GM19438 (cell line): ENCODE measurements around the gene UBXN11.
A peak's percentile ranks its signal among the peaks of the same experiment; 100 is the strongest.

ENCODE experiments used
- ATAC-seq: cut with Tn5 transposase; IDR thresholded peaks from one replicate; pipeline ENCODE4 v1.9.1; 2021; ENCODE audit warnings: low read depth; ENCODE audit not compliant: unreplicated experiment

UBXN11 gene

DNA sequence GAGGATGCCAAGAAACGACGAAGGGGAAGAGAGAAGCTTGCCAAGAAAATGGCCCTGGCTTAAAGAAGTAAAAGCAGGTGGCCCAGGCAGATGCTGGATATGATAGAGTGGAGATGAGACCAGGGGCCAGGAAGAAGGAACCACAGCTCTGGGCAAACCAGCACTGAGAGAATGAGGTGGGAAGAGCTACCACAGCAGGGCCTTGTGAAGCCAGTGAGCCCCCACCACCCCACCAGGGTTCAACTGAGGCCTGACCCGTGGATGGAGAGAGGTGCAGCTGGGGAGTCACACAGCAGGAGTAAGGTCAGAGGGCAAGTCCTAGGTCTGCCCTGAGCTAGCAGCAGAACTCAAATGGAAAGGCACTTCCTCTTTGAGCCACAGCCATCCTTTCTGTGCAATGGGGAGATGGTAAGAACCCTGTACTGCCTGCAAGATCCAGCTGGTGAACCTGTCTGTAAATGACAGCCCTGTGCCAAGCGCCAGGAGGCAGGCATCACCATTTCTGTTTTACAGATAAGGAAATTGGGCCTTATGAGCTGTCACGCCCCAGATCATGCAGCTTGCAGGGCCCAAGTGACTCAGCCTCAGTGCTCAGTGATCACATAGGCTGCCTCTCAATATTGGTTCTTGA lies 18.0 kb downstream of the UBXN11 start:
- no peak for ATAC-seq

GRCh38 chr1:26287811-26288210 lies 18.6 kb downstream of the UBXN11 start:
- no peak for ATAC-seq

GRCh38 chr1:26287033-26287711 lies 19.3 kb downstream of the UBXN11 start:
- peak; percentile 40 for ATAC-seq

DNA sequence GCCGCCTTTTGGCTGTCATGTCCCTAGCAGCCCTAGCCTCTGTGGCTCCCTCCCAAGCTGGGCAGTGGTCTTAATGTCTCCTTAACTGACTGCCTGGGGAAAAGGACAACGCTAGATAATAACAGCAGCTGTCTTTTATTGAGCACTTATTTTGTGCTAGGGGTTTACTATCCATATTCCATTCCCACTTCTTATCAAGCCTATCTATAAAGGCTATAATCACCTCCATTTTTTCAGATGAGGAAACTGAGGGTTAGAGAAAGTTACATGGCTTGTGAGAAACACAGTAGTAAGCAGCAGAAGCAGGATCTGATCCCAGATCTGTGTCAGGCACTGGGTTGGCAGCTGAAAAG lies 20.4 kb downstream of the UBXN11 start:
- ATAC-seq, result no peak

DNA sequence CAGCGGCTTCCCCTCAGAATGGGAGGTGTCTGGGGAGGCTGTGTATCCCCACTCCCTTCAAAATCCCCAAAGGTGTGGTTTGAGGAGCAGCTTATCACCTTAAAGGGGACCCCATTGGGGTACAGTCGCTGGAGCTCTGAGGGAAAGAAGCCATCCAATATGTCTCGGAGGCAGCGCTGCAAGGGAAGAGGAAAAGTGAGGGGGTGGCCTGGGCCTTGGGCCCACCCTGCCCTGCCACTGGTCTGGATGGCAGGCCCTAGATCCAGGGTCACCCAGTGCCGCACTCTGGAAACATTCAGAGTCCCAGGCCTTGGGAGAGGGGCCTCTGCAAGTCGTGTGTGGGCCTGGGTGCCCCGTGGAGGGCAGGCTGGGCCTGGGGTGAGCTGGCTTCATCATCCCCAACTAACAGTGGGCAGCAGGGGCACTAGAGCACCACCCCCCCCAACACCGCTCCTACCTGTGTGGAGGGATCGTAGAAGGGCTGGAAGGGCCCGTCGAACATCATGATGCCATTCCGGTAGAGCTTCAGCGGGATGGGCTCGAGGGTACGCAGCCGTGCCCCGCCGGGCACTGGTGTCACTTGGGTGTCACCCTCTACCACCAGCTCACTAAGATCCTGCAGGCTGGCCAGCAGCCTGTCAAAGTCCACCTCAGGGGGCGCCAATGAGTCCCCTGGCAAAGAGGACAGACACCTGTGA lies 20.9 kb downstream of the UBXN11 start:
- ATAC-seq, result no peak

- no peak for ATAC-seq
Measured at GRCh38 chr1:26284597-26285347, 21.7 kb downstream of the UBXN11 start.

DNA sequence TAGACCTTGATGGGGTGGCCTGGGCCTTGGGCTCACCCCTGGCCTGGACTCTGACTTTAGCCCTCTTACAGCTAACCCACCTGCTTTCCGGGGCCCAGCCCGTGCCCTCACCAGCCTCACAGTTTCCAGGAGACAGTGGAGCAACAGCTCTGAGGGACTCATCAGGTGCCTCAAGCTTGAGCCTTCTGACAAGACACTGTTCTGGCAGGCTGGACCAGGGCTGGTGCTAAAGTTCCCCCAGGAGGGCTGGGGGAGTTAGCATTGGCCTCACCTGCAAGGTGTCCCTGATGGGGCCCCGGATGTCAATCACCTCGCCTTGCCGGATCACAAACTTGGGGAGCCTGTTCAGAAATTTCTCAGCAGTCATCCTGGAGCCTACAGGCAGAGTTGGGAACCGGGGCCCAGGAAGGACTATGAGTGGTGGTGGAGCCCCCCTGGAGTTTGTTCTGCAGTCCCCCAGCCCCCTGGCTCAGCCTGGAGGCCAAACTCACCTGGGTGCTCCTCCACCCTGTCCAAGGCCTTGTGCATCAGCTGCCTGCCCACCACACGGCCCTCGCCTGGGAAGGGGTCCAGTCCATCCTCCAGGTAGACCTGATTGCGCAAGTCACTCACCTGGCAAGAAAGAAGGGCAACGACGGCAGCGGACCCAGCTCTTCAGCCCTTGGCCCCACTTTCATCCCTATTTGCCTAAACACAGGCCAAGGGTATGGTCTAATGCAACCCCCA lies 22.4 kb downstream of the UBXN11 start:
- ATAC-seq, result no peak

- no peak for ATAC-seq
Measured at GRCh38 chr1:26283279-26283853, 23.1 kb downstream of the UBXN11 start.

DNA sequence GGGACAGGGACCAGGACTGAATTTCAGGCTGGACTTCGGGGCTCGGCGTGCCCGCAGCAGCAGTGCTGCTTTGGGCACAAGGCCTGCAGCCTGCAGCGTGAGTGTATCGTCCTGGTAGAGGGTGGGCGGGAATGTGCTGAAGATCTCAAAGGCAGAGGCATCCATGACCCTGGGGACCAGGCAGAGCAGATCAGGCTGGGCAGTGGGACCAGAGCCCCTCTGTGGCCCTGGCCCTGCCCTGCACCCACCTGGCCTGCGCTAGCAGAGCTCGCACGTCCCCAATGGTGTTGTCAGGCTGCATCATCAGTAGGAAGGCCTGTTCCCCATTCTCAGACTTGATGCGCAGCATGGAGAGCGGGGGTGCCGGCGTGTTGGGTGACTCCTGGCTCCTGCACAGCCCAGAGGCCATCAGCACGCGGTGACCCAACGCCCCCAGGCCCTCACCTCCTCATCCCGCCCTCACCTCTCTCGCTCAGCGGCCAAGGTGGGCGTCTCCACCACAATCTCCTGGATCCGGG lies 24.0 kb downstream of the UBXN11 start:
- ATAC-seq, result no peak

GRCh38 chr1:26281971-26282370 lies 24.5 kb downstream of the UBXN11 start:
- no peak for ATAC-seq

DNA sequence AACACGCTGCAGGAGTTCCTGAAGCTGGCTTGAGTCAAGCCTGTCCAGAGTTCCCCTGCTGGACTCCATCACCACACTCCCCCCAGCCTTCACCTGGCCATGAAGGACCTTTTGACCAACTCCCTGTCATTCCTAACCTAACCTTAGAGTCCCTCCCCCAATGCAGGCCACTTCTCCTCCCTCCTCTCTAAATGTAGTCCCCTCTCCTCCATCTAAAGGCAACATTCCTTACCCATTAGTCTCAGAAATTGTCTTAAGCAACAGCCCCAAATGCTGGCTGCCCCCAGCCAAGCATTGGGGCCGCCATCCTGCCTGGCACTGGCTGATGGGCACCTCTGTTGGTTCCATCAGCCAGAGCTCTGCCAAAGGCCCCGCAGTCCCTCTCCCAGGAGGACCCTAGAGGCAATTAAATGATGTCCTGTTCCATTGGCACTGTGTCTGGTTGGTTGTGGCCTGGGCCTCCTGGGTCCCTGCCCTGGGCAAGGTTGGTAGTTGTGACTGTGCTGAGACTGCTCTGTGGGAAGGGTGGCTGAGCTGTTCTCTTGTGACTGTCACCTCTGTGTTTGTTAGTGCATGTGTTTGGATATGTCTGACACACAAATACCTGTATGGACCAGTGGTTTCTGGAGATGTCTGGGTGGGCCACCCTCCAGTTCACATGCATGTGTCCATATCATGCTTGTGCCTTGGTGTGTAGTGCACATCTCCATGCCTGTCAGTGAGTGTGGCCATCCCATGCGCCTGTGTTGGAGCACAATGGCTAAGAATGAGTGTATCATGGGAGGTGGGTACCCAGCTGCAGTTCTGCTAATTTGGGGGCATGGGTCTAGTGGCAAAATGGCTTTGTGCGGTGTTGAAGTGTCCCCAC lies 25.1 kb downstream of the UBXN11 start:
- no peak for ATAC-seq

DNA sequence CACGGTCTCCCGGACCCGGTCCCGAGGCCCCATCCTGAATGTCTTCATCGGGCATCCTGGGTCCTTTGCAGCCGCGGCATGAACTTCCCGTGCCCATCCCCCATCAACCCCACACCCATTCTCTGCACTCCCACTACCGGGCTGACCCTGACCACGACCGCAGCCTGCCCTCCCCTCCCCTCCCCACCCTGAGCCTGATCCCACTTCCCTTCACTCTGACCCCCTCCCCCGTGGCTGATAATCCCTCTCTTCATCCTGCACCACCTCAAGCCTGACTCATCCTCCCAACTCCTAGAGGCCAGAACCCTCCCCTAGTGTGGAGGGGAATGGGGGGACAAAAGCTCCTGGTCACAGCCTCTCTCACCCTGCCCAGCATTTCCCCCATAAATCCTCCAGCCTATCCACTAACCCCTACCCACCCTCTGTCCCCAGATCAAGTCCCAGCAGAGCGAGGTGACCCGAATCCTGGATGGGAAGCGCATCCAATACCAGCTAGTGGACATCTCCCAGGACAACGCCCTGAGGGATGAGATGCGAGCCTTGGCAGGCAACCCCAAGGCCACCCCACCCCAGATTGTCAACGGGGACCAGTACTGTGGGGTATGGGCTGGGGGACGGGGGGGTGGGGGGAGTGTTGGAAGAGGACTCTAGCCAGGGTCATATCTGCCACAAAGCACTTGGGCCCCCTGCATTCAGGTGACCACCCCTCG lies 25.9 kb downstream of the UBXN11 start:
- no peak for ATAC-seq

DNA sequence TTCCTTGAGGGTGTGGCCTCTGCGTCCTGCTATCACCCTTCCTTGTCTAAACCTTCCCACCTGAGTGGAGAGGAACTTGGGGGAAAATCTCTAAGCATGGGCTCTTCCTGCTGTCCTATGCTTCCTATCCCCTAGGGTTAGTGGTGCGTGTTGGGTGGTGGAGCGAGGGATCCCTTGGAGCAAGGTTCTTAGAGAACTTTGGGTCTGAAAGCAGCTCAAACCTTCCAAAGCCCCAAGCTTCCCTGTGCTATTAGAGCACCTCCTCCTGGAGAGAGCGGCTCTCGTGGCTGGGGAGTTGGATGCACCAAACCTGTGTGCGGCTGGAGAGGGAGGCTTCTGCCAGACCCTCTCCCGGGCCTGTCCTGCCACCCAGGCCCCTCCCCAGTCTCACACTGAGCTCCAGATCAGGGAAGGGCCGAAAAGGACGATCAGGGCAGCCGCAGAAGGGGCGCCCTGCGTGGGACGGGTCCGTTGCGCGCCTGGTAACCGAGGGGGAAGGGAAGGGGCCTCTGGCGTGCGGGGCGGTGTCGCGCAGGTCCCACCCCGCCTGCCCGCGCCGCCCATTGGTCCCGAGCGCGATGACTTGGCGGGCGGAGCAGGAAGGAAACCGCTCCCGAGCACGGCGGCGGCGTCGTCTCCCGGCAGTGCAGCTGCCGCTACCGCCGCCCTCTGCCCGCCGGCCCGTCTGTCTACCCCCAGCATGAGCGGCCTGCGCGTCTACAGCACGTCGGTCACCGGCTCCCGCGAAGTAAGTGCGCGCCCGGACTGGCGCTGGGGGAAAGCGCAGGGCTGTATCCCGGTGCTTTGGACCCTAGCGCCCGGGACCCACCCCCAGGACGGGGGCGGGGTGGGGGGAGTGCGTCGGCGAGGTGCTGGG lies 26.7 kb downstream of the UBXN11 start, which contains the start of gene SH3BGRL3:
Gene SH3BGRL3, plus strand, starts transcription at position 631 of the 877 bp plus-strand sequence. Its CDS starts 70 bp downstream, at position 701.
- peak; percentile 75 for ATAC-seq

- ATAC-seq, result no peak
Measured at GRCh38 chr1:26278724-26279455, 27.5 kb downstream of the UBXN11 start.

DNA sequence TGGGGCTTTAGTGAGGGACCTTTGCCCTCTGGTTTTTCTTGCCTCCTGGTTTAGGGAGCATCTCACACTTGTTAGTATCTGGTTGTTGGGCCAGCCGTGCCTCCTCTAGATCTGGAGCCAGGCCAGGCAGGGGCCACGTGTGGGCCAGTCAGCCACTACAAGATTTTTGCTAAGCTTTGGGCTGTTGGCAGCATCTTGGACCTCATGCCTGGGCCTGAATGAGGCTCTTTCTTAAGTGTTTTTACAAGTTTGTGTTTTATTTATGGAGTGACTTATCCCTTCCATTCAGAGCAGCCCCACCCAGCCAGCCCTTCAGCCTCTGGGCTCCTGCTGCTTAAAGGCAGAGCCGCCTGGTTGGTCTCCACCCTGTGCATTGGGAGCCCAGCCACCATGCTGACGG lies 28.1 kb downstream of the UBXN11 start:
- ATAC-seq, result no peak

- no peak for ATAC-seq
Measured at GRCh38 chr1:26277719-26278118, 28.7 kb downstream of the UBXN11 start.

- ATAC-seq, result no peak
Measured at GRCh38 chr1:26277261-26277661, 29.2 kb downstream of the UBXN11 start.
